GM12801 (cell line): Measurements from ENCODE around the gene CCDC137.

Experiments used
- CTCF ChIP-seq: IDR thresholded peaks from one replicate; pipeline ENCODE4 v1.5.1; 2011; ENCODE audit warnings: control low read depth; ENCODE audit not compliant: insufficient read length; ENCODE audit errors: extremely low read depth

Gene CCDC137

GRCh38 chr17:81713556-81714411 is 47.2 kb downstream of the CCDC137 start:
- no peak for TF ChIP-seq CTCF

- TF ChIP-seq CTCF = no peak
Measured at GRCh38 chr17:81714412-81715106, 48.0 kb downstream of the CCDC137 start.

GRCh38 chr17:81715107-81715871 is 48.8 kb downstream of the CCDC137 start:
- no peak for TF ChIP-seq CTCF

GRCh38 chr17:81715872-81716673 is 49.5 kb downstream of the CCDC137 start:
- TF ChIP-seq CTCF = no peak

GRCh38 chr17:81716674-81716996 is 50.1 kb downstream of the CCDC137 start:
- TF ChIP-seq CTCF = no peak

- no peak for TF ChIP-seq CTCF
Measured at GRCh38 chr17:81717049-81717765, 50.7 kb downstream of the CCDC137 start.
